ENCODE data around the gene NCL. TPM values are rescaled to one million over a fixed set of nuclear protein-coding genes. Genes with fewer than 3 reads are reported as not detected.

The NCL gene
- total and polyA plus RNA-seq, 2 of the 4 experiments (the other 2 are of a cell fraction), result 267 to 289 TPM

GRCh38 chr2:231512222-231512621, 47.9 kb upstream of the NCL start:
- Histone ChIP-seq H3K9ac (ENCODE audit: low read depth, low read length) (no peak overlapping the region), H2BK5ac (ENCODE audit: low read depth, low read length, poor library complexity, severe bottlenecking) (no peak overlapping the region), H3K23ac (ENCODE audit: low read depth, low read length) (no peak overlapping the region), H2AK5ac (ENCODE audit: low read depth, low read length) (no peak overlapping the region), H3K27me3 (ENCODE audit: control insufficient read depth, insufficient read depth, low read length) (no peaks in the 10 kb centered on the region), H3K4ac (ENCODE audit: low read depth, low read length) (no peak overlapping the region), H3K27ac (ENCODE audit: insufficient read depth, low read length) (no peak overlapping the region), H3K14ac (replicated peaks; ENCODE audit: low read depth, low read length) (no peak overlapping the region), H3K79me1 (ENCODE audit: low read depth in 1 of 2, low read length in 2 of 2) (peaks cover 0 to 8% of the 10 kb centered on the region in 2 experiments; a peak in 1 of 4 replicates), H3K18ac (ENCODE audit: low read depth, low read length) (no peak overlapping the region), H4K8ac (ENCODE audit: low read depth in 2 of 2, low read length in 2 of 2) (no peak overlapping the region), H3K9me3 (ENCODE audit: control insufficient read depth, insufficient read depth, low read length) (no peaks in the 10 kb centered on the region), H2BK120ac (ENCODE audit: low read depth, low read length) (no peak overlapping the region), H3K4me2 (ENCODE audit: low read depth, low read length) (no peak overlapping the region), H3K4me1 (ENCODE audit: control insufficient read depth, insufficient read depth, low read length) (0 out of 2 replicates have a peak, but pooled peaks cover 2% of the 10 kb centered on the region), H3K9me1 (ENCODE audit: insufficient read depth, low read length) (no peaks in the 10 kb centered on the region), H2BK15ac (ENCODE audit: low read depth, low read length) (no peak overlapping the region), H2BK20ac (ENCODE audit: low read depth, low read length) (no peak overlapping the region), H2AFZ (replicated peaks; ENCODE audit: low read length, poor library complexity) (no peak overlapping the region), H3K36me3 (ENCODE audit: control insufficient read depth, insufficient read depth, low read length) (no peaks in the 10 kb centered on the region), H4K91ac (ENCODE audit: insufficient read depth, low read depth, low read length) (no peak overlapping the region), H4K20me1 (ENCODE audit: insufficient read depth, low read length) (no peaks in the 10 kb centered on the region), H2AK9ac (replicated peaks; ENCODE audit: low read depth, low read length, poor library complexity) (no peak overlapping the region), H3K56ac (ENCODE audit: extremely low read depth, insufficient read depth, low read length) (no peak overlapping the region), H3K4me3 (ENCODE audit: insufficient read depth, low read depth, low read length) (no peak overlapping the region), H4K5ac (ENCODE audit: low read depth, low read length) (no peak overlapping the region)
- in situ Hi-C loops (cut with MboI; ENCODE audit: low sequenced_read_pairs), result no loop called here
- TF ChIP-seq FOS (IDR thresholded peaks at IDR 0.05; ENCODE audit: low read depth, low read length) (no peak), RFX5 (IDR thresholded peaks at IDR 0.05; ENCODE audit: low read depth, low read length) (no peak), BHLHE40 (IDR thresholded peaks at IDR 0.05; ENCODE audit: low read depth, low read length) (no peak), CHD1 (IDR thresholded peaks at IDR 0.05; ENCODE audit: low read depth, low read length) (no peak), POLR2A (IDR thresholded peaks at IDR 0.05; ENCODE audit: low read depth, low read length) (no peak), NFE2L2 (IDR thresholded peaks at IDR 0.05; ENCODE audit: low read depth, low read length) (no peak), MXI1 (IDR thresholded peaks at IDR 0.05; ENCODE audit: borderline replicate concordance, low read depth, low read length) (no peak), CEBPB (IDR thresholded peaks at IDR 0.05; ENCODE audit: low read depth, low read length) (no peak), MAZ (IDR thresholded peaks at IDR 0.05; ENCODE audit: borderline replicate concordance, low read depth, low read length) (no peak), ELK1 (IDR thresholded peaks at IDR 0.05; ENCODE audit: borderline replicate concordance, low read depth, low read length) (no peak), RAD21 (IDR thresholded peaks at IDR 0.05; ENCODE audit: low read length) (no peak), SMC3 (IDR thresholded peaks at IDR 0.05; ENCODE audit: low read depth, low read length) (no peak), CTCF (conservative IDR thresholded peaks at IDR 0.05; ENCODE audit: low read depth, low read length) (no peak), MAFK (IDR thresholded peaks at IDR 0.05; ENCODE audit: low read depth, low read length) (no peak), USF2 (IDR thresholded peaks at IDR 0.05; ENCODE audit: low read depth, low read length) (no peak), RCOR1 (IDR thresholded peaks at IDR 0.05; ENCODE audit: insufficient replicate concordance, low read length) (no peak)
- WGBS, 2 experiments (ENCODE audit: extremely low coverage in 2 of 2, insufficient read length in 1 of 2), result 71% methylated on average over 3 of the region's 5 CpGs; no CpG with 5 or more reads in 1 of the 2 experiments
- dilution Hi-C loops (cut with HindIII; ENCODE audit: low sequenced_read_pairs, unreplicated experiment), result no loop called here
- CTCF ChIA-PET, result interaction anchor here (1.1 to 1.3 kb wide), 2 partner anchors 29 to 89 kb away, joined by 3 to 4 read pairs; no protein-coding TSS in a partner anchor
- ATAC-seq (ENCODE audit: low read depth), result no peak
- POLR2A ChIA-PET (ENCODE audit: unreplicated experiment), result no interaction called here
- DNase-seq, result no peak
- no TSS peak for BruUV-seq (replicated peaks)
- intact Hi-C loops (cut with micrococcal nuclease), result no loop called here
